ENCODE measurements around the gene OAS1. TPM values are rescaled to one million over a fixed set of nuclear protein-coding genes. Genes with fewer than 3 reads are reported as not detected.

OAS1 gene
- total RNA-seq, 1 experiment from 2014 or later = 12.4 TPM

GRCh38 chr12:112965643-112966042 is 58.9 kb downstream of the OAS1 start:
- no peak for DNase-seq (ENCODE audit: low read depth)

DNA sequence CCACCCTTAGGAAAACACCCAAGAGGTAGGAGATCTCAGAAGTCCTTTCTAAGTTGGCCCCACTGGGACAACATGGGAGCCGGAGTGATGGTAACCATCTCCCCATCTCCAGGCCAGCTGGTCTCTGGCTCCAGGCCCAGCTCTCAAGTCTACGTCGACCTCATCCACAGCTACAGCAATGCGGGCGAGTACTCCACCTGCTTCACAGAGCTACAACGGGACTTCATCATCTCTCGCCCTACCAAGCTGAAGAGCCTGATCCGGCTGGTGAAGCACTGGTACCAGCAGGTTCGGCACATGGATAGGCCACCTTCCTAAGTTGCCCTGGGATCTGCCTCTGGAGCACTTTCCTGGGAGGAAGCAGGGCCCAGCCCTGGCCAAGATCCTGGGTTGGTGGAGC is 60.5 kb downstream of the OAS1 start:
- no peak for DNase-seq (ENCODE audit: low read depth)

GRCh38 chr12:112967858-112968257 is 61.1 kb downstream of the OAS1 start:
- DNase-seq (ENCODE audit: low read depth) = no peak

Other genes starting within 250 kb of the OAS1 start
- not detected in 2 replicates for gene RPH3A, start 115.2 kb upstream of the OAS1 start, total RNA-seq (2014; rRNA removed; shearing (Covaris generic))
- gene OAS3, start 31.5 kb downstream of the OAS1 start, total RNA-seq (2014; rRNA removed; shearing (Covaris generic)) = 23.9 and 24.8 TPM in 2 replicates
- 19.4 and 27.5 TPM in 2 replicates for gene OAS2, start 71.6 kb downstream of the OAS1 start, total RNA-seq (2014; rRNA removed; shearing (Covaris generic))
- not detected in 2 replicates for gene DTX1, start 149.8 kb downstream of the OAS1 start, total RNA-seq (2014; rRNA removed; shearing (Covaris generic))
- gene RASAL1, start 228.8 kb downstream of the OAS1 start, total RNA-seq (2014; rRNA removed; shearing (Covaris generic)) = not detected in 2 replicates
- not detected in 2 replicates for gene CFAP73, start 242.8 kb downstream of the OAS1 start, total RNA-seq (2014; rRNA removed; shearing (Covaris generic))